NCI-H1092 treated with DMSO at 0.1 percent for 48 hours (cell line): ENCODE data around the gene ATAD3C.
"Not testable (repeated sequence)": the region's sequence is repeated elsewhere in the genome, so short reads cannot be mapped to it uniquely, and the experiment has no call there.

Source experiments
- DNase-seq: peaks from one replicate; lab custom pipeline; 2025; lab: John Stamatoyannopoulos, UW

The ATAD3C gene

DNA sequence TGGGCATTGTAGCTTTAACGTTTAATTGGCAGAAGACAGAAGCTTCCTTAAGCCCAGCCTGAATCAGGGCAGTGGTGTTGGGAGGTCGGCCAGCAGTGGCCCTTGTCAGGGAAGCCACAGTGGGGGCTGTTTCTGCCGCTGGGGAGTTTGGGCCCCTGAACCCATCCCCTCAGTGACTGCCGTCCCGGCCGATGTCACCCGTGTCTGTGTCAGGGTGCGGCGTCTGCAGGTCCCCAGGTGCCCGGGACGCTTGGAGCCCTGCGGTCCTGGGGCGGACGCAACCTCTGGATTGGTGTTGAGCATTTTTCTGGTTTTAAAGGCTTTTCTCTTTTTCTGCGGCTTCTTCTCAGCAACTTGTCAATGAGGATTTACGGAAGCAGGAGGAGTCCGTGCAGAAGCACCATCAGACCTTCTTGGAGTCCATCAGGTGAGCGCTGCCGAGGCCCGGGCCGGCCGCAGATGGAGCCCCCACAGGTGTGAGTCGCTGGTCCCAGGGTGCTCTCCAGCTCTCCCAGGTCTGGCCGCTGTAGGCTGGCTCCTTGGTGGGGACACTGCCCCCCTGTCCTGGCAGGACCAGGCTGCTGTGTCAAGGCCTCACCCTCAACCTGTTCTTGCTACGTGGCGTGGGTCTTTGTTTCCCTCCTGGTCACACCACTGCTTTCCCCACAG, 2.3 kb downstream of the ATAD3C start:
- DNase-seq: no peak

DNA sequence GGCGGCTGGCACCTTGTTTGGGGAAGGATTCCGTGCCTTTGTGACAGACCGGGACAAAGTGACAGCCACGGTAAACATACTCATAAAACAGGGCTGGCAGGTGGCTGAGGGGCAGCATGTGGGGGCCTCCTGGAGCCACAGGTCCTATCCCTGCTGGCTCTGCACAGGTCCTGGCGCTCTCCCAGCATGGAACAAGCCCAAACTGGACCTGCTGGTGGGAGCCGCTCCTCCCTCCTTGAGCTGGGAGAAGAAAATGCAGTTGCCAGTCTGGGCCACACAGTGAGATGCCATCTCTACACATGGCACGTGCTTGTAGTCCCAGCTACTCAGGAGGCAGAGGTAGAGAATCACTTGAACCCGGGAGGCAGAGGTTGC, 2.9 kb downstream of the ATAD3C start:
- DNase-seq: not testable (repeated sequence)

- no peak for DNase-seq
Measured at GRCh38 chr1:1452882-1453281, 3.4 kb downstream of the ATAD3C start.

GRCh38 chr1:1454286-1455056, 5.0 kb downstream of the ATAD3C start:
- DNase-seq: not testable (repeated sequence)

- no peak for DNase-seq
Measured at GRCh38 chr1:1455366-1455884, 5.9 kb downstream of the ATAD3C start.

DNA sequence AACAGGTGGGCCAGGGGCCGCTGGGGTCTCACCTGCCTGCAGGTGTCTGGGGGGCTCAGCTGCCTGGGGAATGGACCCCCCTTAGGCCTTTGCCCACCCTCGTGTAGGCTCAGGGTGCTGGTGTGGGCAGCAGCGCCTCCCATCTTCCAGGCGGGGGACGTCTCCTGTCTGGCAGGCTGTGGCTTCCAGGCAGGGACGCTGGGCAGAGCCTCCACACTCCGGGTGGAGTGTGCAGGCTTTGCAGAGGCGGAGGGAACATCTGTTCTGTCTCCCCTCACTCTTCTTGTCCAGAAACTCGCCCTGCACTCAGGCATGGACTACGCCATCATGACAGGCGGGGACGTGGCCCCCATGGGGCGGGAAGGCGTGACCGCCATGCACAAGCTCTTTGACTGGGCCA, 6.4 kb downstream of the ATAD3C start:
- not testable (repeated sequence) for DNase-seq

GRCh38 chr1:1456683-1457255, 7.3 kb downstream of the ATAD3C start:
- DNase-seq: not testable (repeated sequence)

DNA sequence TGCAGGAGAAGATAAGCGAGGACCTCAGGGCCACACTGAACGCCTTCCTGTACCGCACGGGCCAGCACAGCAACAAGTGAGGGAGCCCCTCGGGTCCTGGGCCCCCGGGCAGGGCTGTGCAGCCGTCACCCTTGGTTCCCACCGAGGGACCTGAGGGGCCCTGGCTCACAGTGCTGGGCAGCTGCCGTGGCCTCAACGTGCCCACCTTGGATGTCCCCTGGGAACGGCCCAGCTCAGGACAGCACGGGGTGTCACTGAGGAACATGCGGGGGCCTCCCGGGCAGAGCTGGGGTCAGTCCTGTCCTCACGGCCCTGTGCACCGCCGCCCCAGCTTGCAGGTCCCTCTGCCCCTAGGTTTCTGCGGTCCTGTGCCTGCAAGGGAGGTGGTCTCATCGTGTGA, 9.7 kb downstream of the ATAD3C start:
- DNase-seq: not testable (repeated sequence)

DNA sequence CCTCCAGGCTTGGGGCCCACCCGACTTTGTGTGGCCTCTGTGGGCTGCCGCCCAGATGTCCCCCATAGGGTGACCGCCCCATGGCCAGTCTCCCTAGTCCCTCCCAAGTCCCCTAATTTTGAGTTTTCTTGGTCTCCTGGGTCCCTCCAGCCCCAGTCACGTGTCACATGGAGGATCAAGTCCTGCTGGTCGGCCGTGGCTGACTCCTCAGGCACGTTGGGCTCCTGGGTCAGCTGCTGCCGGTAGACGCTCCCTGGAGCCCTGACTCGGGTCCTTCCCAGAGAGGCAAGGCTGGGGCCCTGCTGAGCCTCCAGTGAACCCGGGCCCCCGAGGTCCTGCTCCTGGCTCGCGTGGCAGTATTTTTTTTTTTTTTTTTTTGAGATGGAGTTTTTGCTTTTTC, 10.2 kb downstream of the ATAD3C start:
- not testable (repeated sequence) for DNase-seq

DNA sequence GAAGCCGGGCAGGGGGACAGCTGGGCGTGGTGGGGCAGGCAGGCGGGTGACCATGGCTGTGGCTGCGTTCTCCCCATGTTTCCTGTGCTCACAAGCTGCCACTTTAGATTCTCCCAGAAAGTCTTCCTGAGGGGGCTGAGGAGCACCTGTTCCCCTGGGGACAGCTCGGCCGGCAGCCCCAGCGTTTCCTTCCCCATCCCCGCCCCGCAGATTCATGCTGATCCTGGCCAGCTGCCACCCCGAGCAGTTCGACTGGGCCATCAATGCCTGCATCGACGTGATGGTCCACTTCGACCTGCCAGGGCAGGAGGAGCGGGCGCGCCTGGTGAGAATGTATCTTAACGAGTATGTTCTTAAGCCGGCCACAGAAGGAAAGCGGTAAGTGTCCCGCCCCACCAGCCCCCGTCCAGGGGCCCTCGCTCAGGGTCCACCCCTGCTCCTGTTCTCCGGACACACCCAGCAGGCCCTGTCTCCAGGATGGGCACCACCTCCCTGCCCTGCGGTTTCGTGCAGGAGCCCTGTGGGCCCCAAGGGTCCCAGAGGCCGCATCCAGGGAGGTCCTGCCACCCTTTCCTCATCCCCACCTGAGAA, 11.1 kb downstream of the ATAD3C start:
- no peak for DNase-seq

DNA sequence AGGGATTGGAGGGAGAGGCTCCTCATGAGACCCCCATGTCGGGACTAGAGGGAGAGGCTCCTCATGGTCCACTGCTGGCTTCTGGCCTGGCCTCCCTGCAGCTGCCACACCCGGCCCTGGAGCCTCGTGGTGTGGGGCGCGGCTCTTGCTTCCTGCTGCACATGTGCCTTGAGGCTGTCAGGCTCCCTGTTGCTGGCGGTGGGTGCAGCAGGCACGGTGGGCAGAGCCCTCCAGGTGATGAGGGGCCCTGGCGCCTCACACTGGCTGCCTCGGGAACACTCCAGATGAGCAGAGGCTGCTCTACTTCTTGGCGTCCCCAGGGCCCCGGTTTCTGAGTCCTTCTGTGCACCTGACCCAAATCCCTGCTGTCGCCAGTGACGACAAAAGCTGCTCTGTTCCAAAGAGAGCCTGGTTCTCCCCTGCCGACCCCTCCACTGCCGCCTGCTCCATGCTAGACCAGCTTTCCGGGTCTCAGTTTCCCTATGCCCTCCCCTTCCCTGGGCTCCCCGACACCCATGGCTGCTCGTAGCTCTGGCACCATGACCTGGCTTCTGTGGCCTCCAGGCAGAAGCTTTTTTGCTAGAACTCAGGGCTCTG, 12.3 kb downstream of the ATAD3C start:
- no peak for DNase-seq

DNA sequence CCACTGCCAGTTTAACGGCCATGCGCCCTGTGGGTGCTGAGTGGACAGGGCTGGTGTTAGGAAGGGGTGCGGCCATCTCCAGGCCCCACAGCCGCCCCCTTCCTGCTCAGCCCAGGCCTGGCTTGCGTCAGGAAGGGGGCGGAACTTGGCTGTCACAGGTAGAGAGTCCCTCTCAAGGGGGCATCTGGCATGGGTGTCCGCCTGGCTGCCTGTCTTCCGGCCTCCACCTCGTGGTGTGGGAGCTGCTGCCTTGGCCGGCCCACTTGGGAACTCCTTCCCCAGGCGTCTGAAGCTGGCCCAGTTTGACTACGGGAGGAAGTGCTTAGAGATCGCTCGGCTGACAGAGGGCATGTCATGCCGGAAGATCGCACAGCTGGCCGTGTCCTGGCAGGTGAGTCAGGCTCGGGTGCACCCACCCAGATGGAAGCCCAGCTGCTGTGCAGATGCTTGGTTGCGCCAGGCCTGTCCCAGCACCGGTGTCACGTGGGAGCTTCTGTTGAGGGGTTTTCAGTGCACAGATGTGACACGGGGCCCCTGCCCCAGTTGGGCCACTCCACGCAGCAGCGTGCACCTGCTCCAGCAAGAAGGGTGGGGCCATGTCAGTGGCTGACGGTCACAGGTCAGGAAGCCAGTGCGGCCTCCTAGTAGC, 13.0 kb downstream of the ATAD3C start:
- DNase-seq: no peak

- no peak for DNase-seq
Measured at GRCh38 chr1:1463312-1463711, 13.8 kb downstream of the ATAD3C start.

- DNase-seq: not testable (repeated sequence)
Measured at GRCh38 chr1:1468196-1468985, 18.9 kb downstream of the ATAD3C start.

GRCh38 chr1:1470626-1471388, 21.3 kb downstream of the ATAD3C start:
- no peak for DNase-seq

- peak; percentile 79 for DNase-seq
Measured at GRCh38 chr1:1471389-1472052, 22.0 kb downstream of the ATAD3C start, which contains the start of gene ATAD3B. ATAD3B (plus strand) TSS chr1:1471765; CDS start chr1:1471885, 120 bp downstream.

DNA sequence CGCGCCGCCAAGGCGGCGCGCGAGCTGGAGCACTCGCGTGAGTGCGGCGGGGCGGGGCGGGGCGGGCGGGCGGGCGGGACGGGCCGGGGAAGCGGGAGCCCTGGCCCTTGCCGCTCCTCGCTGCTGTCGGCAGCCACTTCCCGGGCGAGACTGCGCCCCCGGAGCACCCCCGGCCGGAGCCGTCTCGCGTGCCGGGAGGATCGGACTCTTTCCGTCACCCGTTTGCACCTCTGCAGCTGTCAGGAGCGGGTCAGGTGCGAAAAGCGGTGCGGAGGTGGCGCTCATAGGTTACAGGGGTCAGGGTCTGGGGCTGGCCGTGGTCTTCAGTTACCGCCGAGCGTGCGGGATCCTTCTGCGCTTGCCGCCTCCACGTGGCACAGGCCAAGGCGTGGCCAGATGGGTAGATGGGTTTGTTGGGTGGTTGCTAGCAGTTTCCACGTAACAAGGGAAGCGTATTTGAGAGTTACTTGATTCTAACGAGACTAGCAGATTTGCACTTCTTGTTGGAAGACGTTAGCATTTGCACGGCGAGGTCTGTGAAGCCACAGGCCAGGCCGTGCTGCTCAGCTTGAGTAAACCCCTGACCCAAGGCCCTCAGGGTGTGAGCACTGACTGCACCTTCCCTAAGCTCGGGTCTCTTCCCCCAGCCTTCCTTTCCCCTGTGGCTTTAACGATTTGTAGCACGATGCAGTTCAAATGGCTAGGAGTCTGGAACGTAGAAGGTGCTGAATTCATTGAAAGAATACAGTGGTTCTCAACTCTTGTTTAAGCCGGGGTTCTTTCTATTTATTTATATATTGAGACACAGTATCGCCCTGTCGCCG, 22.8 kb downstream of the ATAD3C start:
- not testable (repeated sequence) for DNase-seq

DNA sequence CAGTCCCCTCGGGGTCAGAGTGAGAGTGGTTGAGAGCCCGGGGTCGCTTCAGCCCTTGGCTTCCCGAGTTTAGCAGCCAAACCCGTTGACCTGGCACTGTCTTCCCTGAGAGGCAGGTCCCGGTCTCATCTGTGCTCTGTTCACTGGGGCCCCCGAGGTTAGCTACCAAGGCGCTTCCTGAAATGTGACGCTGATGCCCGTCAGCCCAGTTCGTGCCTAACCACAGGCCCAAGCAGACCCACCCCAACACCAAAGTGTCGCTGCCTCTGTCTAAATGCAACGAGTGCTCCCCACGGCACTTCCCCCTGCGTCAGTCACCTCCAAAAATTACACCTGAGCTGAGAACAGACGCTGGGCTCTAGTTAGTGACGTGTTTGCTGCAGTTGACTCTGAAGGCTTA, 26.5 kb downstream of the ATAD3C start:
- DNase-seq: not testable (repeated sequence)
